Islet precursor cell (in vitro differentiated cells): ENCODE data around the gene MRC2.
"Not testable (repeated sequence)": the region's sequence is repeated elsewhere in the genome, so short reads cannot be mapped to it uniquely, and the experiment has no call there.

Experiments used
- DNase-seq: peaks from one replicate; pipeline ENCODE4 v3.0.0-alpha.2; 2018

The MRC2 gene

GRCh38 chr17:62681061-62681938, 53.8 kb downstream of the MRC2 start:
- DNase-seq = no peak

GRCh38 chr17:62681939-62682381, 54.5 kb downstream of the MRC2 start:
- DNase-seq = no peak

GRCh38 chr17:62684179-62684578, 56.7 kb downstream of the MRC2 start:
- DNase-seq = no peak

- peak; percentile 50 for DNase-seq
Observed at GRCh38 chr17:62687997-62688396, 60.5 kb downstream of the MRC2 start.

GRCh38 chr17:62688398-62689160, 61.1 kb downstream of the MRC2 start:
- no peak for DNase-seq

- DNase-seq = peak; percentile 51
Observed at GRCh38 chr17:62689441-62690167, 62.1 kb downstream of the MRC2 start.

- peak; percentile 63 for DNase-seq
Observed at GRCh38 chr17:62690168-62690897, 62.9 kb downstream of the MRC2 start.

- not testable (repeated sequence) for DNase-seq
Observed at GRCh38 chr17:62691589-62691915, 64.1 kb downstream of the MRC2 start.

- DNase-seq = peak; percentile 55
Observed at GRCh38 chr17:62692159-62692651, 64.7 kb downstream of the MRC2 start.

GRCh38 chr17:62692721-62693431, 65.4 kb downstream of the MRC2 start:
- DNase-seq = peak; percentile 80

- DNase-seq = peak; percentile 61
Observed at GRCh38 chr17:62693616-62694409, 66.3 kb downstream of the MRC2 start.

- not testable (repeated sequence) for DNase-seq
Observed at GRCh38 chr17:62695093-62695738, 67.7 kb downstream of the MRC2 start.

- DNase-seq = no peak
Observed at GRCh38 chr17:62696256-62696655, 68.8 kb downstream of the MRC2 start.

- peak; percentile 63 for DNase-seq
Observed at GRCh38 chr17:62696726-62697490, 69.4 kb downstream of the MRC2 start.

GRCh38 chr17:62698459-62698858, 71.0 kb downstream of the MRC2 start:
- not testable (repeated sequence) for DNase-seq

- peak; percentile 52 for DNase-seq
Observed at GRCh38 chr17:62700964-62701705, 73.7 kb downstream of the MRC2 start.

- no peak for DNase-seq
Observed at GRCh38 chr17:62701706-62702085, 74.2 kb downstream of the MRC2 start.

GRCh38 chr17:62702746-62703260, 75.3 kb downstream of the MRC2 start:
- no peak for DNase-seq
